Activated T-helper 2 cell treated with anti-CD3 and anti-CD28 coated beads, Interferon-gamma antibody, Interleukin-2, Interleukin-4, amounts not matched to agents 10 μg/mL and 5 μg/mL and 100 μg/mL, durations not matched to agents 14 hours and 24 hours and 36 hours (primary cell): ENCODE results near the gene ZNF324. TPM values are rescaled to one million over a fixed set of nuclear protein-coding genes. Genes with fewer than 3 reads are reported as not detected.

Experiments
- total RNA-seq: library from RNA; stranded (reverse); gene quantifications from 2 replicates; pipeline ENCODE4 v1.2.3, GENCODE V29; 2022

Gene ZNF324
- total RNA-seq, 1 donor from 2014 or later: 12.3 TPM

Other genes starting within 250 kb of the ZNF324 start
- gene ZNF544, start 238.2 kb upstream of the ZNF324 start, total RNA-seq: 42.0 and 49.1 TPM in 2 replicates
- gene ZNF8, start 188.1 kb upstream of the ZNF324 start, total RNA-seq: 4.7 and 5.3 TPM in 2 replicates
- 64.2 and 65.0 TPM in 2 replicates for gene ERVK3-1, start 161.7 kb upstream of the ZNF324 start, total RNA-seq
- 4.6 and 4.9 TPM in 2 replicates for gene ZSCAN22, start 140.1 kb upstream of the ZNF324 start, total RNA-seq
- gene A1BG, start 113.6 kb upstream of the ZNF324 start, total RNA-seq: 11.8 and 13.3 TPM in 2 replicates
- 0.76 and 2.2 TPM in 2 replicates for gene ZNF497, start 104.3 kb upstream of the ZNF324 start, total RNA-seq
- 1.1 and 1.5 TPM in 2 replicates for gene ZNF837, start 86.0 kb upstream of the ZNF324 start, total RNA-seq
- 1,217 and 1,244 TPM in 2 replicates for gene RPS5, start 79.8 kb upstream of the ZNF324 start, total RNA-seq
- gene RNF225, start 71.4 kb upstream of the ZNF324 start, total RNA-seq: 0.57 and 0.91 TPM in 2 replicates
- 11.2 and 12.2 TPM in 2 replicates for gene ZNF584, start 58.4 kb upstream of the ZNF324 start, total RNA-seq
- 3.2 and 3.4 TPM in 2 replicates for gene ZNF132, start 26.9 kb upstream of the ZNF324 start, total RNA-seq
- gene ZNF324B, start 15.5 kb upstream of the ZNF324 start, total RNA-seq: 9.6 and 11.3 TPM in 2 replicates
- gene ZNF446, start 9.3 kb downstream of the ZNF324 start, total RNA-seq: 6.6 and 6.9 TPM in 2 replicates
- 23.0 and 23.5 TPM in 2 replicates for gene SLC27A5, start 44.9 kb downstream of the ZNF324 start, total RNA-seq
- gene ZBTB45, start 52.7 kb downstream of the ZNF324 start, total RNA-seq: 16.6 and 17.7 TPM in 2 replicates
- gene TRIM28, start 77.0 kb downstream of the ZNF324 start, total RNA-seq: 658 and 662 TPM in 2 replicates
- gene CHMP2A, start 88.0 kb downstream of the ZNF324 start, total RNA-seq: 102 and 105 TPM in 2 replicates
- 133 and 142 TPM in 2 replicates for gene UBE2M, start 91.5 kb downstream of the ZNF324 start, total RNA-seq
- gene MZF1, start 106.3 kb downstream of the ZNF324 start, total RNA-seq: 18.8 and 19.0 TPM in 2 replicates